Left lung (tissue), 10 donors: ENCODE results near the gene CD96. TPM values are rescaled to one million over a fixed set of nuclear protein-coding genes. Genes with fewer than 3 reads are reported as not detected.

Experiments
- ATAC-seq: fragments of 200-7000 bp; cut with Tn5 transposase; one replicate; pipeline ENCODE4 v1.9.1; 2020; ENCODE audit warnings: moderate library complexity
- DNase-seq, 4 donors: peaks; one replicate each; pipeline ENCODE4 v3.0.0-alpha.2; 2013 to 2020
- H3K27ac ChIP-seq, 2 donors: fragments of 200-600 bp; sonication (generic) in 1 of 2; one replicate each; pipeline versions ENCODE4 v1.5.0 to v1.8.0; 2020 to 2021
- H3K27me3 ChIP-seq, 2 donors: fragments of 200-600 bp; sonication (generic) in 1 of 2; one replicate each; pipeline versions ENCODE4 v1.5.0 to v1.8.0; 2020 to 2021
- H3K36me3 ChIP-seq, 2 donors: fragments of 200-600 bp; sonication (generic) in 1 of 2; one replicate each; pipeline versions ENCODE4 v1.5.0 to v1.8.0; 2020 to 2021
- H3K4me1 ChIP-seq, 2 donors: fragments of 200-600 bp; one replicate each; pipeline ENCODE4 v1.8.0; 2021
- H3K4me3 ChIP-seq, 2 donors: fragments of 200-600 bp; sonication (generic) in 1 of 2; one replicate each; pipeline versions ENCODE4 v1.5.0 to v1.8.0; 2020 to 2021; ENCODE audit warnings: mild to moderate bottlenecking in 1 of 2
- H3K9me3 ChIP-seq, 2 donors: fragments of 200-600 bp; sonication (generic) in 1 of 2; one replicate each; pipeline versions ENCODE4 v1.5.0 to v1.8.0; 2020 to 2021
- intact Hi-C, 2 donors: fragments of 100-400 bp; cut with DNase I; formaldehyde crosslinking; loops; one replicate each; pipeline versions ENCODE4 v1.11.2 to v1.14.2; 2022
- polyA plus RNA-seq, 6 donors: library from polyadenylated mRNA; unstranded; fragments of 120-200 nt; gene quantifications; one replicate each; pipeline ENCODE4 v1.2.1, GENCODE V29; 2013; ENCODE audit not compliant: insufficient read length in 6 of 6
- total RNA-seq, 2 donors: library from RNA; stranded (reverse); fragmentation: NEBNext Ultra II Directional; extraction: Animal tissue kit (Norgen Biotek cat#: 25700); gene quantifications; one replicate each; pipeline ENCODE4 v1.2.1, GENCODE V29; 2021
- TF ChIP-seq, protein P1 (sequence below), 2 donors: fragments of 200-600 bp; sonication (generic) in 1 of 2; IDR thresholded peaks; one replicate each; pipeline versions ENCODE4 v1.5.0 to v1.8.0; 2021; ENCODE audit warnings: antibody characterized with exemption in 2 of 2
- donor health status: DM: no; HTN: yes; CAD: no.
- donor health status: DM: no; HTN: no; CAD: no.

The CD96 gene
- total and polyA plus RNA-seq, 8 donors = 0.53 to 5.3 (median 1.0) TPM

DNA sequence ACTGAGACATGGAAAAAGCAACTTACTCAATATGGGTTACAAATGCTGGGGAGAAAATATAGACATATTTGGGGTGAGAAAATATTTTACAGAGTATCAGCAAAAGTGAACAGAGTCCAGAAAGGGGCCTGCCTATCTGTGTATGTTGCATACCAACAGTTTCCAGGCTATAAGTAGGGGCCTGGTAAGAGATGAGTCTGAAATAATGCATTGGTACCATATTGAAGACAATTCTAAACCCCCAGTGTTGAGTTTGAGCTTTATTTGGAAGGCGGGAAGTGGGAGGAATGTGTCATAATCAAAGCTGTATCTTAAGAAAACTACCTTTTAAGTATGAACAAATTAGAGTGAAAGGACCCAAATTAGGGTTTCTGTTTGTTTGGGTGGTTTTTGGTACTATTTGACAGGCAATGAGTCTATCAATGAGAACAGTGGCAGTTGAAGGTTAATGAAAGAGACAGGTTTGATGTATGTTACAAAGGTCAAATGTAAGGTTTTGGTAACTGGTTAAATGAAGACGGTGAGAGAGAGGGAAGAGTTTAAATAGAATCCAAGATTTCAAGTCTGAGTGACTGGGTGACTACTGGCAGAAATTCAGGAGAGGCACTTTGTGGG lies 159.4 kb downstream of the CD96 start:
- H3K4me3 ChIP-seq = no peak overlapping the region
- no peak for ATAC-seq
- intact Hi-C loops = no loop called here
- TF ChIP-seq, protein P1, sequence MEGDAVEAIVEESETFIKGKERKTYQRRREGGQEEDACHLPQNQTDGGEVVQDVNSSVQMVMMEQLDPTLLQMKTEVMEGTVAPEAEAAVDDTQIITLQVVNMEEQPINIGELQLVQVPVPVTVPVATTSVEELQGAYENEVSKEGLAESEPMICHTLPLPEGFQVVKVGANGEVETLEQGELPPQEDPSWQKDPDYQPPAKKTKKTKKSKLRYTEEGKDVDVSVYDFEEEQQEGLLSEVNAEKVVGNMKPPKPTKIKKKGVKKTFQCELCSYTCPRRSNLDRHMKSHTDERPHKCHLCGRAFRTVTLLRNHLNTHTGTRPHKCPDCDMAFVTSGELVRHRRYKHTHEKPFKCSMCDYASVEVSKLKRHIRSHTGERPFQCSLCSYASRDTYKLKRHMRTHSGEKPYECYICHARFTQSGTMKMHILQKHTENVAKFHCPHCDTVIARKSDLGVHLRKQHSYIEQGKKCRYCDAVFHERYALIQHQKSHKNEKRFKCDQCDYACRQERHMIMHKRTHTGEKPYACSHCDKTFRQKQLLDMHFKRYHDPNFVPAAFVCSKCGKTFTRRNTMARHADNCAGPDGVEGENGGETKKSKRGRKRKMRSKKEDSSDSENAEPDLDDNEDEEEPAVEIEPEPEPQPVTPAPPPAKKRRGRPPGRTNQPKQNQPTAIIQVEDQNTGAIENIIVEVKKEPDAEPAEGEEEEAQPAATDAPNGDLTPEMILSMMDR (IDR thresholded peaks at IDR 0.05) = no peak
- no peaks in the 10 kb centered on the region for H3K9me3 ChIP-seq
- DNase-seq = no peak
- no peaks in the 10 kb centered on the region for H3K4me1 ChIP-seq
- no peaks in the 10 kb centered on the region for H3K36me3 ChIP-seq
- H3K27me3 ChIP-seq = no peaks in the 10 kb centered on the region
- no peak overlapping the region for H3K27ac ChIP-seq

Other genes starting within 250 kb of the CD96 start
- 10 to 100 TPM; 11.3 to 19.2 TPM for gene ZBED2, start 53.1 kb downstream of the CD96 start, total RNA-seq
- under 1 TPM; 0.11 to 0.25 (median 0.20) TPM for gene ZBED2, start 53.1 kb downstream of the CD96 start, polyA plus RNA-seq
- gene PLCXD2, start 132.5 kb downstream of the CD96 start, total RNA-seq = 1 to 10 TPM; 3.4 to 8.5 TPM
- gene PLCXD2, start 132.5 kb downstream of the CD96 start, polyA plus RNA-seq = 1 to 10 TPM; 1.9 to 3.8 (median 2.8) TPM